HFFc6 (cell line): ENCODE data around the gene TRPM4. TPM values are rescaled to one million over a fixed set of nuclear protein-coding genes. Genes with fewer than 3 reads are reported as not detected.

Source experiments
- DNase-seq: peaks from one replicate; pipeline ENCODE4 v3.0.0-alpha.2; 2018
- H3K27ac Mint-ChIP-seq: 2 replicates; pipeline ENCODE4 v1.8.0; 2020; ENCODE audit warnings: mild to moderate bottlenecking, mixed read lengths
- H3K27me3 Mint-ChIP-seq: 2 replicates; pipeline ENCODE4 v1.8.0; 2021; ENCODE audit warnings: mild to moderate bottlenecking, moderate library complexity, mixed read lengths; ENCODE audit not compliant: insufficient read depth
- H3K36me3 Mint-ChIP-seq: 2 replicates; pipeline ENCODE4 v1.8.0; 2021; ENCODE audit warnings: low read depth, mixed read lengths
- H3K4me1 Mint-ChIP-seq: 2 replicates; pipeline ENCODE4 v1.8.0; 2020; ENCODE audit warnings: low read depth, mixed read lengths
- H3K4me3 Mint-ChIP-seq: 2 replicates; pipeline ENCODE4 v1.8.0; 2020; ENCODE audit warnings: mild to moderate bottlenecking, moderate library complexity, mixed read lengths
- H3K9me3 Mint-ChIP-seq: 2 replicates; pipeline ENCODE4 v1.8.0; 2020; ENCODE audit warnings: mild to moderate bottlenecking, mixed read lengths
- CTCF ChIP-seq: fragments of 200-600 bp; sonication (generic); IDR thresholded peaks from 2 replicates; pipeline ENCODE4 v1.5.0; 2021; ENCODE audit warnings: antibody characterized with exemption, mild to moderate bottlenecking
- total RNA-seq, 6 experiments: library from RNA; stranded (reverse); fragmentation: NEBNext Ultra II Directional; extraction: Animal tissue kit (Norgen Biotek cat#: 25700); gene quantifications; 2 replicates in 1 of 6; 3 replicates in 5 of 6; pipeline ENCODE4 v1.2.3, GENCODE V29; 2021

The TRPM4 gene
- total RNA-seq, 6 experiments from 2014 or later: 25.5 to 32.5 (median 30.5) TPM

GRCh38 chr19:49186108-49186507 is 28.5 kb downstream of the TRPM4 start:
- DNase-seq: no peak
- Mint-ChIP-seq H3K36me3 (peaks cover 62% of the 10 kb centered on the region), H3K9me3 (no peaks in the 10 kb centered on the region; the same call in 1 of the 2 replicates), H3K4me1 (peaks cover 4% of the 10 kb centered on the region; the same call in 1 of the 2 replicates), H3K27me3 (peaks cover 3% of the 10 kb centered on the region; the same call in 1 of the 2 replicates), H3K4me3 (no peak overlapping the region), H3K27ac (no peak overlapping the region)
- no peak for TF ChIP-seq CTCF

- Mint-ChIP-seq H3K9me3 (no peaks in the 10 kb centered on the region; the same call in 1 of the 2 replicates), H3K4me1 (peaks cover 4% of the 10 kb centered on the region; the same call in 1 of the 2 replicates), H3K4me3 (no peak overlapping the region), H3K36me3 (peaks cover 51% of the 10 kb centered on the region), H3K27me3 (peaks cover 3% of the 10 kb centered on the region; the same call in 1 of the 2 replicates), H3K27ac (no peak overlapping the region)
- no peak for DNase-seq
- TF ChIP-seq CTCF: no peak
These were observed 31.1 kb downstream of the TRPM4 start for GRCh38 chr19:49188626-49189200.

GRCh38 chr19:49189259-49189658 is 31.7 kb downstream of the TRPM4 start:
- no peak overlapping the region for H3K4me3 Mint-ChIP-seq
- no peaks in the 10 kb centered on the region; the same call in 1 of the 2 replicates for H3K9me3 Mint-ChIP-seq
- peaks cover 45% of the 10 kb centered on the region for H3K36me3 Mint-ChIP-seq
- DNase-seq: no peak
- H3K4me1 Mint-ChIP-seq: peaks cover 4% of the 10 kb centered on the region; the same call in 1 of the 2 replicates
- H3K27me3 Mint-ChIP-seq: peaks cover 3% of the 10 kb centered on the region; the same call in 1 of the 2 replicates
- no peak for TF ChIP-seq CTCF
- H3K27ac Mint-ChIP-seq: no peak overlapping the region

GRCh38 chr19:49190781-49191180 is 33.2 kb downstream of the TRPM4 start:
- no peak for TF ChIP-seq CTCF
- Mint-ChIP-seq H3K4me1 (peaks cover 4% of the 10 kb centered on the region; the same call in 1 of the 2 replicates), H3K9me3 (no peaks in the 10 kb centered on the region), H3K36me3 (peaks cover 37% of the 10 kb centered on the region), H3K4me3 (no peak overlapping the region), H3K27me3 (peaks cover 3% of the 10 kb centered on the region; the same call in 1 of the 2 replicates), H3K27ac (no peak overlapping the region)
- no peak for DNase-seq

- no peaks in the 10 kb centered on the region for H3K27me3 Mint-ChIP-seq
- peaks cover 31% of the 10 kb centered on the region for H3K36me3 Mint-ChIP-seq
These were observed 36.3 kb downstream of the TRPM4 start for GRCh38 chr19:49193822-49194394.

More at GRCh38 chr19:49193822-49194394, 36.3 kb downstream of the TRPM4 start:
- Mint-ChIP-seq H3K9me3 (no peaks in the 10 kb centered on the region), H3K4me3 (no peak overlapping the region), H3K27ac (no peak overlapping the region; the same call in 1 of the 2 replicates), H3K4me1 (peaks cover 15% of the 10 kb centered on the region)
- TF ChIP-seq CTCF: no peak
- DNase-seq: no peak
